ENCODE data around the gene PLPPR5.

GRCh38 chr1:98893371-98893770 is 111.3 kb downstream of the PLPPR5 start:
- TF ChIP-seq HDAC6 (IDR thresholded peaks at IDR 0.05; ENCODE audit: low read depth, low read length) (no peak), ATF2 (IDR thresholded peaks at IDR 0.05; ENCODE audit: low read length) (no peak), CTCF (IDR thresholded peaks at IDR 0.05; ENCODE audit: control extremely low read depth in 1 of 3, insufficient read depth in 1 of 3, low read depth in 1 of 3, low read length in 3 of 3) (no peak), TEAD4 (IDR thresholded peaks at IDR 0.05; ENCODE audit: low read depth, low read length) (no peak), TAF1 (IDR thresholded peaks at IDR 0.05; ENCODE audit: low read depth, low read length) (no peak), JUN (IDR thresholded peaks at IDR 0.05; ENCODE audit: low read depth, low read length) (no peak), RNF2 (IDR thresholded peaks at IDR 0.05; ENCODE audit: borderline replicate concordance, low read depth, low read length, missing control alignments, poor library complexity, severe bottlenecking) (no peak), HDAC2 (IDR thresholded peaks at IDR 0.05; ENCODE audit: borderline replicate concordance in 1 of 2, low read depth in 2 of 2, low read length in 2 of 2) (no peak)
